Epithelial cell of proximal tubule (primary cell): ENCODE results near the gene PFN3. TPM values are rescaled to one million over a fixed set of nuclear protein-coding genes. Genes with fewer than 3 reads are reported as not detected.
"Not testable (repeated sequence)": the region's sequence is repeated elsewhere in the genome, so short reads cannot be mapped to it uniquely, and the experiment has no call there.

ENCODE experiments used
- DNase-seq: peaks from one replicate; pipeline ENCODE4 v3.0.0-alpha.2; 2011; ENCODE audit warnings: low read depth
- H3K4me3 ChIP-seq: 2 replicates; pipeline ENCODE4 v1.5.1; 2011; ENCODE audit warnings: low read depth, mild to moderate bottlenecking, low read length
- CTCF ChIP-seq: conservative IDR thresholded peaks from 2 replicates; pipeline ENCODE4 v1.5.1; 2012; ENCODE audit warnings: low read depth, mild to moderate bottlenecking, low read length
- total RNA-seq: library from RNA; depleted of rRNA; stranded (reverse); fragments of >200 nt; gene quantifications from 2 replicates; pipeline ENCODE4 v1.2.3, GENCODE V29; 2015

Gene PFN3
- total RNA-seq, 1 donor from 2014 or later = not detected

GRCh38 chr5:177419046-177419445 lies 18.6 kb upstream of the PFN3 start:
- TF ChIP-seq CTCF = no peak
- DNase-seq = no peak
- no peak overlapping the region for H3K4me3 ChIP-seq

- not testable (repeated sequence) for DNase-seq
Observed at GRCh38 chr5:177417081-177417480, 16.6 kb upstream of the PFN3 start.

GRCh38 chr5:177414481-177414880 lies 14.0 kb upstream of the PFN3 start:
- no peak for TF ChIP-seq CTCF
- no peak for DNase-seq
- H3K4me3 ChIP-seq = no peak overlapping the region

More at GRCh38 chr5:177417081-177417480, 16.6 kb upstream of the PFN3 start:
- not testable (repeated sequence) for H3K4me3 ChIP-seq

- no peak for DNase-seq
- no peak overlapping the region for H3K4me3 ChIP-seq
- no peak for TF ChIP-seq CTCF
Observed at GRCh38 chr5:177412603-177413233, 12.3 kb upstream of the PFN3 start.

- no peak for TF ChIP-seq CTCF
- no peak for DNase-seq
- no peak overlapping the region for H3K4me3 ChIP-seq
Observed at GRCh38 chr5:177410575-177410974, 10.1 kb upstream of the PFN3 start.

GRCh38 chr5:177409043-177409801 lies 8.8 kb upstream of the PFN3 start, which contains the start of gene F12:
Gene F12, minus strand, starts transcription at chr5:177409564. Its CDS starts 37 bp downstream, at chr5:177409527.
- H3K4me3 ChIP-seq = no peak within 1 kb of the TSS
- no peak for DNase-seq
- TF ChIP-seq CTCF = no peak

GRCh38 chr5:177405805-177406204 lies 5.3 kb upstream of the PFN3 start:
- no peak for DNase-seq
- H3K4me3 ChIP-seq = no peak overlapping the region
- no peak for TF ChIP-seq CTCF
